ENCODE data around the gene RHOT2. TPM values are rescaled to one million over a fixed set of nuclear protein-coding genes. Genes with fewer than 3 reads are reported as not detected.

The RHOT2 gene
- total RNA-seq, 4 donors from 2014 or later: 29.1 to 99.7 (median 71.7) TPM

DNA sequence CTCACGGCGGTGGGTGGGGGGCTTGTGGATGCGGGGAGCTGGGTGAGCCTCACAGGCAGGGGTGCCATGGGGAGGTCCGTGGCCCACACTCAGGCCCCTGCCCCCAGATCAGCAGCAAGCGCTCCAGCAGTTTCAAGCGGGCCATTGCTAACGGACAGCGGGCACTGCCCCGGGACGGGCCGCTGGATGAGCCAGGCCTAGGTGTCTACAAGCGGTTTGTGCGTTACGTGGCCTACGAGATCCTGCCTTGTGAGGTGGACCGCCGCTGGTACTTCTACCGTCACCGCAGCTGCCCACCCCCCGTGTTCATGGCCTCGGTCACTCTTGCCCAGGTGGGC lies 8.6 kb downstream of the RHOT2 start:
- no peak for DNase-seq
- TF ChIP-seq POLR2A (IDR thresholded peaks at IDR 0.05): no peak
- TF ChIP-seq, protein P1, sequence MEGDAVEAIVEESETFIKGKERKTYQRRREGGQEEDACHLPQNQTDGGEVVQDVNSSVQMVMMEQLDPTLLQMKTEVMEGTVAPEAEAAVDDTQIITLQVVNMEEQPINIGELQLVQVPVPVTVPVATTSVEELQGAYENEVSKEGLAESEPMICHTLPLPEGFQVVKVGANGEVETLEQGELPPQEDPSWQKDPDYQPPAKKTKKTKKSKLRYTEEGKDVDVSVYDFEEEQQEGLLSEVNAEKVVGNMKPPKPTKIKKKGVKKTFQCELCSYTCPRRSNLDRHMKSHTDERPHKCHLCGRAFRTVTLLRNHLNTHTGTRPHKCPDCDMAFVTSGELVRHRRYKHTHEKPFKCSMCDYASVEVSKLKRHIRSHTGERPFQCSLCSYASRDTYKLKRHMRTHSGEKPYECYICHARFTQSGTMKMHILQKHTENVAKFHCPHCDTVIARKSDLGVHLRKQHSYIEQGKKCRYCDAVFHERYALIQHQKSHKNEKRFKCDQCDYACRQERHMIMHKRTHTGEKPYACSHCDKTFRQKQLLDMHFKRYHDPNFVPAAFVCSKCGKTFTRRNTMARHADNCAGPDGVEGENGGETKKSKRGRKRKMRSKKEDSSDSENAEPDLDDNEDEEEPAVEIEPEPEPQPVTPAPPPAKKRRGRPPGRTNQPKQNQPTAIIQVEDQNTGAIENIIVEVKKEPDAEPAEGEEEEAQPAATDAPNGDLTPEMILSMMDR (IDR thresholded peaks at IDR 0.05): no peak
- H3K4me1 ChIP-seq: peaks cover 0 to 19% of the 10 kb centered on the region in 2 donors
- intact Hi-C loops (cut with DNase I; ENCODE audit: low total_unique reads): no loop called here
- H3K27me3 ChIP-seq: no peaks in the 10 kb centered on the region
- H3K36me3 ChIP-seq: no peaks in the 10 kb centered on the region
- no peak overlapping the region for H3K4me3 ChIP-seq
- no peak overlapping the region for H3K27ac ChIP-seq
- H3K9me3 ChIP-seq: no peaks in the 10 kb centered on the region

DNA sequence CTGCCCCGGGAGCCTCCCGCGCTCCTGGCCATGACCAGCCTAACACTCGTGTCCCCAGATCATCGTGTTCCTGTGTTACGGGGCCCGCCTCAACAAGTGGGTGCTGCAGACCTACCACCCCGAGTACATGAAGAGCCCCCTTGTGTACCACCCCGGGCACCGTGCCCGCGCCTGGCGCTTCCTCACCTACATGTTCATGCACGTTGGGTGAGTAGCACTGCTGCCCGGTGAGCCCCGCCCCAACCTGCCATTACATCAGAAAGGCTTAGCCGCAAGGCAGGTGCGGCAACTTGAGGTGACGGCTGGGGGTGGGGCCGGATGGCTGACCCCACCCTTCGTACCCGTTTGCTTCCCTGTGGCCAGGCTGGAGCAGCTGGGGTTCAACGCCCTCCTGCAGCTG lies 9.0 kb downstream of the RHOT2 start:
- H3K27ac ChIP-seq: no peak overlapping the region
- H3K4me3 ChIP-seq: no peak overlapping the region
- no peak for DNase-seq
- no peak for TF ChIP-seq POLR2A (IDR thresholded peaks at IDR 0.05)
- TF ChIP-seq, protein P1 (IDR thresholded peaks at IDR 0.05): no peak
- no peaks in the 10 kb centered on the region for H3K27me3 ChIP-seq
- no peaks in the 10 kb centered on the region for H3K9me3 ChIP-seq
- H3K4me1 ChIP-seq: peaks cover 0 to 22% of the 10 kb centered on the region in 2 donors
- intact Hi-C loops (cut with DNase I; ENCODE audit: low total_unique reads): no loop called here
- no peaks in the 10 kb centered on the region for H3K36me3 ChIP-seq

DNA sequence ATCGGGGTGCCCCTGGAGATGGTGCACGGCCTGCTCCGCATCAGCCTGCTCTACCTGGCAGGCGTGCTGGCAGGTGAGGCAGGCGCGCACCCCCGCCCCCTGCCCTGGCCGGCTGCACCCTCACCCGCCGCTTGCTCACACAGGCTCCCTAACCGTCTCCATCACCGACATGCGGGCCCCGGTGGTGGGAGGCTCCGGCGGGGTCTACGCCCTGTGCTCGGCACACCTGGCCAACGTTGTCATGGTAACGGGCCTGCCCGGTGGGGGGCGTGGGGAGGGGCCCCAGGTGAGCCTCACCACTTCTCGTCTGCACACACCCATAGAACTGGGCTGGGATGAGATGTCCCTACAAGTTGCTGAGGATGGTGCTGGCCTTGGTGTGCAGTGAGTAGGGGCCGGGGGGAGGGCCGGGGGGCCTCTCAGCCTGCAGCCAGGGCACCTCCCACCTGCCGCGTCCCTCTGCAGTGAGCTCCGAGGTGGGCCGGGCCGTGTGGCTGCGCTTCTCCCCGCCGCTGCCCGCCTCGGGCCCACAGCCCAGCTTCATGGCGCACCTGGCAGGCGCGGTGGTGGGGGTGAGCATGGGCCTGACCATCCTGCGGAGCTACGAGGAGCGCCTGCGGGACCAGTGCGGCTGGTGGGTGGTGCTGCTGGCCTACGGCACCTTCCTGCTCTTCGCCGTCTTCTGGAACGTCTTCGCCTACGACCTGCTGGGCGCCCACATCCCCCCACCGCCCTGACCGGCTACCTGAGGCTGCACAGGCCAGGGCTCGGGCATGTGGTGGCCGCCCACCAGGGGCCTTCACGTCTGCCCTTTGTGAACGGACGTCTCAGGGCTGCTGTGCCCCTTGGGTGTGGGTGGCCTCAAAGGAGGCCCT lies 9.6 kb downstream of the RHOT2 start:
- H3K4me1 ChIP-seq: peaks cover 0 to 25% of the 10 kb centered on the region in 2 donors
- DNase-seq: no peak
- no peak overlapping the region for H3K27ac ChIP-seq
- no peak for TF ChIP-seq POLR2A (IDR thresholded peaks at IDR 0.05)
- TF ChIP-seq, protein P1 (IDR thresholded peaks at IDR 0.05): no peak
- intact Hi-C loops (cut with DNase I; ENCODE audit: low total_unique reads): no loop called here
- no peak overlapping the region for H3K4me3 ChIP-seq
- no peaks in the 10 kb centered on the region for H3K9me3 ChIP-seq
- no peaks in the 10 kb centered on the region for H3K36me3 ChIP-seq
- no peaks in the 10 kb centered on the region for H3K27me3 ChIP-seq

DNA sequence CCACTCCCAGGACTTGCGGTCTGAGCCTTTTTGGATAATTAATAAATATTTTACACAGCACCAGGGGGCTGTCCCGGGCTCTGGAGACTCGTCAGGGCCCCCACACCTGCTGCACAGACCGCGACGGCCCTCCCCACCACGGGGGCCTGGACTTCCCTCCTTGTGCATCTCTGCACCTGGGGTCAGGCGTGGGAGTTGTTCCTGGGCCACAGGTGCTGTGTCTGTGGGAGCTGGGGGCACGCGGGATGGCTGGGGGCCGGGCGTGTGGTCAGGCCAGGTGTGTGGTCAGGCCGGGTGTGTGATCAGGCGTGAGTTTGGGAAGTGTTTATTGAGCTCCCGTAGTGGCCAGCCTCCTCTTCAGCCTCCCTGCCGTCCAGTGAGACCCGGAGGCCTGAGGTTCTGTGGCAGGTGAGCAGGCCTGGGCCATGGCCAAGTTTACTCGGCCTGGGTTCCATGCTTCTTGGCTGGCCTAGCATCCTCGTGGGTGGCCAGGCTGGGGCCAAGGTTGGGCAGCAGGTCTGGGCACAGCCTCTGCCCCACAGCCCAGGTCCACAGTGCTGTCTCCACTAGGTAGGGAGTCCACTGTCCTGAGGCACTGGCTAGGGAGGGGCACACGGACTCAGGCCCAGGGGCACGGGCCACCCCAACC lies 10.4 kb downstream of the RHOT2 start:
- intact Hi-C loops (cut with DNase I; ENCODE audit: low total_unique reads): no loop called here
- no peak for TF ChIP-seq POLR2A (IDR thresholded peaks at IDR 0.05)
- TF ChIP-seq, protein P1 (IDR thresholded peaks at IDR 0.05): no peak
- Histone ChIP-seq H3K4me1 (peaks cover 0 to 28% of the 10 kb centered on the region in 2 donors), H3K27ac (no peak overlapping the region), H3K27me3 (no peaks in the 10 kb centered on the region), H3K4me3 (no peak overlapping the region), H3K36me3 (no peaks in the 10 kb centered on the region), H3K9me3 (no peaks in the 10 kb centered on the region)
- DNase-seq: no peak

Data from uterus (tissue), 4 donors.